ENCODE results near the gene FGD2.

FGD2 gene, protein sequence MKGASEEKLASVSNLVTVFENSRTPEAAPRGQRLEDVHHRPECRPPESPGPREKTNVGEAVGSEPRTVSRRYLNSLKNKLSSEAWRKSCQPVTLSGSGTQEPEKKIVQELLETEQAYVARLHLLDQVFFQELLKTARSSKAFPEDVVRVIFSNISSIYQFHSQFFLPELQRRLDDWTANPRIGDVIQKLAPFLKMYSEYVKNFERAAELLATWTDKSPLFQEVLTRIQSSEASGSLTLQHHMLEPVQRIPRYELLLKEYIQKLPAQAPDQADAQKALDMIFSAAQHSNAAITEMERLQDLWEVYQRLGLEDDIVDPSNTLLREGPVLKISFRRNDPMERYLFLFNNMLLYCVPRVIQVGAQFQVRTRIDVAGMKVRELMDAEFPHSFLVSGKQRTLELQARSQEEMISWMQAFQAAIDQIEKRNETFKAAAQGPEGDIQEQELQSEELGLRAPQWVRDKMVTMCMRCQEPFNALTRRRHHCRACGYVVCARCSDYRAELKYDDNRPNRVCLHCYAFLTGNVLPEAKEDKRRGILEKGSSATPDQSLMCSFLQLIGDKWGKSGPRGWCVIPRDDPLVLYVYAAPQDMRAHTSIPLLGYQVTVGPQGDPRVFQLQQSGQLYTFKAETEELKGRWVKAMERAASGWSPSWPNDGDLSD

DNA sequence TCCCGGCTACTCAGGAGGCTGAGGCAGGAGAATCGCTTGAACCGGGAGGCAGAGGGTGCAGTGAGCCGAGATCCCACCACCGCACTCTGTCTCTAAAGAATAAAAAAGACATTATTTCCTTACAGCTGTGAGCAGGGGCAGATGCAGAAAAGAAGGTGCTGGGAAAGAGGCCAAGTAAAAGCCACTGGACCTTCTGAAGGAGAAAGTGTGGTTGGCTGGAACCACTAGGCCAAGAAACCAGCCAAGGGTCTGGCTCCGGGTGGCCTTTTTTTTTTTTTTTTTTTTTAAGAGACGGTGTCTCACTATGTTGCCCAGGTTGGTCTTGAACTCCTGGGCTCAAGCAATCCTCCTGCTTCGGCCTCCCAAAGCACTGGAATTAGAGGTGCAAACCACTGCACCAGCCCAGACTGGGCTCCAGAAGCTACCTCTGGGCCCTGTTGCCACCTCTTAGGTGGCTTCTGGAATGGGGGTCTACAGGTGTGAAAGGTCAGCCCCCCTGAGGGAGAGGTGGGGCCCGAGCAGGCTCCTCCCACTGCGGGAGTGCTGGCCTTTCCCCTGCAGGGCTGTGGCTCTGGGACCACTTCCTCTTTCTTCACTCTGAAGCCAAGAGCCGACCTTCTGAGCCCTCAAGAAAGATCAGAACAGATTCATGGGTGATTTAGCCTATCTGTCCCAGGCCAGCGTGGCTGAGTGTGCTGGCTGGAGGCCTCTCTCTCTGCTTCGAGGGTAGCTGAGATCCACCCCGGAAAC lies at the start of gene FGD2:
Gene FGD2, plus strand, starts transcription at position 595 of the 750 bp plus-strand sequence. CDS start 163 bp downstream, outside the sequence.
- Histone ChIP-seq H3K4me1 (ENCODE audit: control insufficient read depth, low read length) (peaks cover 65% of the 10 kb centered on the region), H3K27ac (ENCODE audit: low read depth, low read length) (peak within 1 kb of the TSS; percentile 60), H3K4me3 (ENCODE audit: low read length) (peak within 1 kb of the TSS; percentile 76), H3K4me2 (ENCODE audit: low read length) (peak within 1 kb of the TSS; percentile 76), H3K9me2 (replicated peaks; ENCODE audit: control insufficient read depth, low read length) (no peaks in the 10 kb centered on the region), H3K36me3 (ENCODE audit: control insufficient read depth, low read length) (no peaks in the 10 kb centered on the region), H3K27me3 (ENCODE audit: control insufficient read depth, low read length) (no peaks in the 10 kb centered on the region), H4K20me1 (ENCODE audit: control insufficient read depth, insufficient read depth, low read depth, low read length) (no peaks in the 10 kb centered on the region), H3K9me3 (ENCODE audit: control insufficient read depth, insufficient read depth, low read length) (no peaks in the 10 kb centered on the region), H3F3A (ENCODE audit: control insufficient read depth, insufficient read depth) (peaks cover 7% of the 10 kb centered on the region), H3K79me2 (ENCODE audit: control insufficient read depth, low read length) (no peaks in the 10 kb centered on the region)
- TF ChIP-seq EZH2phosphoT487 (IDR thresholded peaks at IDR 0.05; ENCODE audit: borderline replicate concordance, low read length), result no peak
- TF ChIP-seq, protein P1, sequence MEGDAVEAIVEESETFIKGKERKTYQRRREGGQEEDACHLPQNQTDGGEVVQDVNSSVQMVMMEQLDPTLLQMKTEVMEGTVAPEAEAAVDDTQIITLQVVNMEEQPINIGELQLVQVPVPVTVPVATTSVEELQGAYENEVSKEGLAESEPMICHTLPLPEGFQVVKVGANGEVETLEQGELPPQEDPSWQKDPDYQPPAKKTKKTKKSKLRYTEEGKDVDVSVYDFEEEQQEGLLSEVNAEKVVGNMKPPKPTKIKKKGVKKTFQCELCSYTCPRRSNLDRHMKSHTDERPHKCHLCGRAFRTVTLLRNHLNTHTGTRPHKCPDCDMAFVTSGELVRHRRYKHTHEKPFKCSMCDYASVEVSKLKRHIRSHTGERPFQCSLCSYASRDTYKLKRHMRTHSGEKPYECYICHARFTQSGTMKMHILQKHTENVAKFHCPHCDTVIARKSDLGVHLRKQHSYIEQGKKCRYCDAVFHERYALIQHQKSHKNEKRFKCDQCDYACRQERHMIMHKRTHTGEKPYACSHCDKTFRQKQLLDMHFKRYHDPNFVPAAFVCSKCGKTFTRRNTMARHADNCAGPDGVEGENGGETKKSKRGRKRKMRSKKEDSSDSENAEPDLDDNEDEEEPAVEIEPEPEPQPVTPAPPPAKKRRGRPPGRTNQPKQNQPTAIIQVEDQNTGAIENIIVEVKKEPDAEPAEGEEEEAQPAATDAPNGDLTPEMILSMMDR (IDR thresholded peaks at IDR 0.05; ENCODE audit: low read depth, low read length, poor library complexity, severe bottlenecking), result no peak

DNA sequence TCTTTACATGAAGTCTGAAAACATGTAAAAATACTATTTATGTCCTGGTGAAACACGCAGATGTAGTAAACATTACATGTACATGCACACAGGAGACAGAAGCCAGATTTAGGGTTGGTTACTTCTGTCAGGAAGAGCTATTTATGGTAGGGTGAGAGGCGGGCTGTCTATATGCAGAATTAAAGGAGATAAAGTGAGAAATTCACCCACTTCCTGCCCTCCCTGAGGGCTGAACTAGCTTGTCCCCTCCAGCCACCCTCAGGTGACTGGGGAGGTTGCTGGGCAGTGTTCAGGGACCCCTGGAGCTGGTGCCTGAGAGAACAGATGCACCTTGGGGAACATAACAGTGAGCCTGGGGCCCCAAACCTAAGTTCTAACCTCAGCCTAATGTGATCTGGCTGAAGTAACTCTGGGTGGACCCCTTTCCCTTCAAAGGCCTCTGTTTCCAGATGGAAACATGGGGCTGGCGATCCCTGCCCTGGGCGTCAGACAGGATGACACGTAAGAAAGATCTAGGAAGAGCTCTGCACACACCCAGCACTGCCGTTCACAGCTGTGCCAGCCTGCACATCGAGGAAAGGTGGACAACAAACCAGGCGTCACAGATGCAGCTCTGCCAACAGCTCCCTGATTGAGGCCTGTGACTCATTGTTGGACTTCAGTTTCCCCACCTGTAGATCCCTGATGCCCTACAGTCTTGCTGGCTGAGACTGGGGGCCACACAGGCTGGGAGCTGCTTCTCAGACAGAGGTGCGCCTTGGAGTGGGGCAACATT lies 49.6 kb upstream of the FGD2 start:
- Histone ChIP-seq H3K9me2 (replicated peaks; ENCODE audit: control insufficient read depth, low read length) (no peaks in the 10 kb centered on the region), H4K20me1 (ENCODE audit: control insufficient read depth, insufficient read depth, low read depth, low read length) (no peaks in the 10 kb centered on the region), H3K9me3 (ENCODE audit: control insufficient read depth, insufficient read depth, low read length) (no peaks in the 10 kb centered on the region), H3K4me1 (ENCODE audit: control insufficient read depth, low read length) (peaks cover 25% of the 10 kb centered on the region), H3K4me3 (ENCODE audit: low read length) (peak overlapping the region; percentile 33), H3K36me3 (ENCODE audit: control insufficient read depth, low read length) (no peaks in the 10 kb centered on the region), H3K27me3 (ENCODE audit: control insufficient read depth, low read length) (no peaks in the 10 kb centered on the region), H3K79me2 (ENCODE audit: control insufficient read depth, low read length) (no peaks in the 10 kb centered on the region), H3K27ac (ENCODE audit: low read depth, low read length) (no peak overlapping the region), H3K4me2 (ENCODE audit: low read length) (peak overlapping the region; percentile 53), H3F3A (ENCODE audit: control insufficient read depth, insufficient read depth) (peaks cover 4% of the 10 kb centered on the region)
- TF ChIP-seq EZH2phosphoT487 (IDR thresholded peaks at IDR 0.05; ENCODE audit: borderline replicate concordance, low read length), result no peak
- TF ChIP-seq, protein P1 (IDR thresholded peaks at IDR 0.05; ENCODE audit: low read depth, low read length, poor library complexity, severe bottlenecking), result no peak

DNA sequence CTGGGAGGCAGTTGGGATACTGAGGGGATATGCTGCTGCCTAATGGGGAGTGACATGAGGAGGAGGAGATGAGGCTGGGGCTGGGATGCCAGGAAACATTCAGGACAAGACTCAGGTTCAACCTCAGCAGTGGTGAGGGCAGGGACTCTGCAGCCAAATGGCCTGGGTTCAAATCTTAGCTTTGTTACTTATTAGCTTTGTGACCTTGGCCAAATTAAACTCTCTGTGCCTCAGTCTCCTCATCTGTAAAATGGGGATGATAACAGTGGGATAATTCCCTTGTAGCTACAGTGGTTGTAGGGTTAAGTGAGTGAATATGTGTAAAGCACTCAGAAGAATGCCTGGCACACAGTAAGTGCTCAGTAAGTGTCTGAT lies 49.0 kb upstream of the FGD2 start:
- TF ChIP-seq, protein P1 (IDR thresholded peaks at IDR 0.05; ENCODE audit: low read depth, low read length, poor library complexity, severe bottlenecking), result no peak
- no peak for TF ChIP-seq EZH2phosphoT487 (IDR thresholded peaks at IDR 0.05; ENCODE audit: borderline replicate concordance, low read length)
- Histone ChIP-seq H3K4me1 (ENCODE audit: control insufficient read depth, low read length) (peaks cover 25% of the 10 kb centered on the region), H4K20me1 (ENCODE audit: control insufficient read depth, insufficient read depth, low read depth, low read length) (no peaks in the 10 kb centered on the region), H3K4me3 (ENCODE audit: low read length) (no peak overlapping the region), H3K36me3 (ENCODE audit: control insufficient read depth, low read length) (no peaks in the 10 kb centered on the region), H3K4me2 (ENCODE audit: low read length) (no peak overlapping the region), H3K9me3 (ENCODE audit: control insufficient read depth, insufficient read depth, low read length) (no peaks in the 10 kb centered on the region), H3K9me2 (replicated peaks; ENCODE audit: control insufficient read depth, low read length) (no peaks in the 10 kb centered on the region), H3K27me3 (ENCODE audit: control insufficient read depth, low read length) (no peaks in the 10 kb centered on the region), H3K27ac (ENCODE audit: low read depth, low read length) (no peak overlapping the region), H3K79me2 (ENCODE audit: control insufficient read depth, low read length) (no peaks in the 10 kb centered on the region), H3F3A (ENCODE audit: control insufficient read depth, insufficient read depth) (peaks cover 4% of the 10 kb centered on the region)
